Panc1 (cell line): ENCODE data around the gene COL6A3.

Source experiments
- POLR2AphosphoS5 ChIP-seq: IDR thresholded peaks from 2 replicates; pipeline ENCODE4 v1.6.1; 2012; ENCODE audit warnings: mild to moderate bottlenecking, low read depth, low read length, moderate library complexity
- SIN3A ChIP-seq: IDR thresholded peaks from 2 replicates; pipeline ENCODE4 v1.6.1; 2012; ENCODE audit warnings: low read depth, mild to moderate bottlenecking, low read length, moderate library complexity, borderline replicate concordance; ENCODE audit not compliant: insufficient read depth

- TF ChIP-seq POLR2AphosphoS5 (no peak), SIN3A (no peak)
These were observed 124.8 kb downstream of the COL6A3 start for GRCh38 chr2:237289139-237289538.
